GM19023 (cell line): ENCODE measurements around the gene KCTD20.

Experiments used
- ATAC-seq: cut with Tn5 transposase; IDR thresholded peaks from one replicate; pipeline ENCODE4 v1.9.1; 2021; ENCODE audit warnings: mild to moderate bottlenecking, moderate library complexity; ENCODE audit not compliant: unreplicated experiment

Gene KCTD20

DNA sequence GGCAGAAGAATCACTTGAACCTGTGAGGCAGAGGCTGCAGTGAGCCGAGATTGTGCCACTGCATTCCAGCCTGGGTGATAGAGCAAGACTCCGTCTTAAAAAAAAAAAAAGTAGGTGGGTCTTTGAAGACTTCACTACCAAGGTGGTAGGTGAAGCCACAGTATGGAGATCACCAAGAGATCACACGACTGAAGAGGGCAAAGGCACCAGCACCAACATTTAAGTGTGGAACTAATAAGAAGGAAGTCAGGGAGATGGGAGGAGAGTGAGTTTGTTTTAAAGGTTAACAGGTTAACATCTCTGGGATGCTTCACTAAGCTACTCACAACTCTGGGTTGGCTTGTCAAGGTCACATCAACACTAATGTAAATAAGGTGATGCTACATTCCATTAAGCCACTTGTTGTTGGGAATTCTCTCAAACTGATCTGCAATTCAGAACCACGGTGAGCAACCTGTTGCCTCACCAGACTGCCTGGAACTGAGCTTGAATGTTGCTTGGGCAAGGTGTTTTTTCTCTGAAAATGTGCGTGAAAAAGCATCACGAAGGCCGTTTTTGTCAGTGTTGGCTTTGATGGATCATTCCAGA lies 48.7 kb downstream of the KCTD20 start:
- ATAC-seq, result no peak

DNA sequence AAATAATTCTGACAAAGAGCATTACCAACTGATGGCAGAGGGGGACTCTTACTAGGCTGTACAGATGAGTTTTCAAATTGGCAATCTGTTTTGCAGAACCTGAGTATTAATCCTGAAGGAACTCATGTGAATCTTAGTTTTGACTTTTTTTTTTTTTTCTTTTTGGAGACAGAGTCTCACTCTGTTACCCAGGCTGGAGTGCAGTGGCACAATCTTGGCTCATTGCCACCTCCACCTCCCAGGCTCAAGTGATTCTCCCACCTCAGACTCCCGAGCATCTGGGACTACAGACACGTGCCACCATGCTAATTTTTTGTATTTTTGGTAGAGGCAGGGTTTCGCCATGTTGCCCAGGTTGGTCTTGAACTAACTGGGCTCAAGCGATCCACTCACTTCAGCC lies 49.3 kb downstream of the KCTD20 start:
- ATAC-seq, result no peak

DNA sequence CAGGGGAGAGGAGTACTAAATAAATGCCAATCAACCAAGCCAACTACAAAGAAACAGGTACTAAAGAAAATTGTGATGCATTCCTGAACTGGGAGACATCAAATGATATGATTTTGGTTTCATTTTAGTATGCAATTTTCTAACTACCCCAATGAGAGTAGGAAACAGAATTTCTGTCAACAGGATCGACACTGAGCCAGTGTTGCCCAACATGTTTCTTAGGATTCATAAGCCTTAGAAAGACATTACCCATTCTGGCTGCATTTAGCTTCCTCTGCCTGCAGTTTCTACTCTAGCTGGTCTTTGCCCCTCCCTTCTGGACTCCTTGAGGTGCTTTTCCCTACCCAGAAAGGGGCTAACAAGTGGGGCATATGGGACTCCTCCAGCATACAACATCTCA lies 49.8 kb downstream of the KCTD20 start:
- no peak for ATAC-seq

GRCh38 chr6:36493319-36493718 lies 50.5 kb downstream of the KCTD20 start:
- ATAC-seq, result no peak

GRCh38 chr6:36493859-36494258 lies 51.1 kb downstream of the KCTD20 start:
- no peak for ATAC-seq

DNA sequence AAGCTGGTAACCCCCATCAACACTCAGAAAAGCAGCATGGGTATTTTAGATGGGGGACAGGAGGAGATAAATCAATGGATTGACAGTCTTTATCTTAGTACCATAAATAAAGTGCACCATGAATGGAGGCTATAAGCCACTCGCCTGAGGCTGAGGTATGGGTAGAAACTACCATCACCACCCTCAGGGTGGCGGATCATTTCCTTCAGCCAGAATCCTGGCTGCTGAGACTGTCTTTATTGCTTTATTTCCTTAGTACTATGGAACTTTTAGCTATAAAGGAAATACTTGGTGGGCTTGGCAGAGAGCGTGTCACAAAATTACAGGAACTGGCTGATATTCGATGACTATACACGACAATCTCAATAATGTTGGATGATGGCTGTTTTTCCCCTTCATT lies 52.3 kb downstream of the KCTD20 start:
- ATAC-seq, result no peak

- no peak for ATAC-seq
Measured at GRCh38 chr6:36499918-36500317, 57.1 kb downstream of the KCTD20 start.

- ATAC-seq, result no peak
Measured at GRCh38 chr6:36501686-36502085, 58.9 kb downstream of the KCTD20 start.

- no peak for ATAC-seq
Measured at GRCh38 chr6:36504181-36504580, 61.4 kb downstream of the KCTD20 start.

GRCh38 chr6:36504982-36505381 lies 62.2 kb downstream of the KCTD20 start:
- ATAC-seq, result no peak

- no peak for ATAC-seq
Measured at GRCh38 chr6:36505744-36506534, 63.1 kb downstream of the KCTD20 start.

DNA sequence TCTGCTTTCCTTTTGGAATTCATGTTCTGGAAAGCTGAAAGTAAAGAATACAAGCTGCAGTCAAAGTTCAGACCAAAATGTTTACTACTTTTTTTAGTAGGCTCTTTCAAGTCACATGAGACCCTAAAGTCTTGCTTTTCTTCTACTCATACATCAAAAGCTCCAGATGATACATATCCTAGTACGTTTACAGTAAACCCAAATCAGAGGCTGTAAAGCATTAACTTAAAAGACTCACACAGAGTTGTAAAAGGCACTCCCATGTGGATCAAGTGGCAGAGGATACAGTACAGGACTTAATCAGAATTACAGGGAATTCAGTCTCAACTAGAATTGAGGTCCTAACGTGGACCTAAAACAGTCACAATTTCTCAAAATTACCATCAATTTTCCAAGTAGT lies 63.8 kb downstream of the KCTD20 start:
- no peak for ATAC-seq

GRCh38 chr6:36508532-36508931 lies 65.7 kb downstream of the KCTD20 start:
- ATAC-seq, result no peak

DNA sequence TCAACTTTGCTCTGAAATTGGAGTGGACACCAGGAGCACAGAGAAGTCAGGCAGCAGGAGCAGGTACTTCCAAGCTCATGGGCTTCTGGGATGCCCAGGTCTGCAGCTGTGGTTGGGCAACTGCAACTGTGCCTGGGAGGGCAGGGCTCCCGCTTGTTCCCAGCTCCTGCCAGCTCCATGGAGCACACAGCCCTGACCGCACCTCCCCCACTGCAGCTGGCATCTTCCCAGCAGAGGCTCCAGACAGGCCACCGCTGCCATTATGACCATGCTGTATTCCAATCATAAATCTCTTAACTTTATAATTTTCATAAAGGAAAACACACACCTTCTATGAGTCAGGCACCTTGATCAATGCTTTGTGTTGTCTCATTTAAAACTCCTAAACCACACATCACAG lies 67.6 kb downstream of the KCTD20 start:
- no peak for ATAC-seq

GRCh38 chr6:36514554-36515456 lies 72.0 kb downstream of the KCTD20 start:
- ATAC-seq, result no peak

DNA sequence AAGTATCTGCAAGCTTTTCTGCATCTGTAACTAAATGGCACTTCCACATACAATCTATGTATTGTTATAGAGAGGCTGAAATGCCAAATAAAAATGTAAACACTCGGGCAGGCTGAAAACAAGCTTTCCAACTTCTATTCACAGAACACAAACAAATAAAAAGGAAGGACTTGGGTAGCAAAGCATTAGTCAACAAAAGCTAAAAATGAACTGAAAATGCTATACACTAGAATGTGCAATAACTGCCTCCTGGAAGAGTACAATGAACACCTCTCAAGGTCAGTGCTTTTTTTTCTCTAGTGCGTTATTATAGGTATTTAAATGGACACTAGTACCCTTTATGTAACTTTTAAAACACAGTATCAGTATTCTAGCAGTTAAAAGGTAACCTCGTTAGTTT lies 73.0 kb downstream of the KCTD20 start:
- no peak for ATAC-seq

GRCh38 chr6:36516559-36516958 lies 73.8 kb downstream of the KCTD20 start:
- ATAC-seq, result no peak

- ATAC-seq, result no peak
Measured at GRCh38 chr6:36516988-36517387, 74.2 kb downstream of the KCTD20 start.

DNA sequence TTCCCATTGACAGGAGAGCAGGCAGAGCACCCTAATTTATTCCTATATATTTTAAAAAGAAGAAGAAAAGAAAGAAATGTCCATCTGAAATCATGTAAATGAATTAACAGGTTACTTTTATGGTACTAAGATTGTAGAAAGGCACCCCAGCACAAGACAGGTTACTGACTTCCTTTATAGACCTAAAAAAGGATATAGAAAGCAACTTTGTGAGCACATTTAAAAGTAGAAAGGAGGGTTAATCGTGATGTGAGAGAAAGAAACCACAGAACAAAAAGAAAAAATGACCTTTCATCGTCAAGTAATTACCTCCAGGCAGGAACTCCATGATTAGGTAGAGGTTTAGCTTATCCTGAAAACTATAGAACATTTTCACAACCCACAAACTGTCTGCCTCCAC lies 74.6 kb downstream of the KCTD20 start:
- ATAC-seq, result no peak

GRCh38 chr6:36519352-36519751 lies 76.6 kb downstream of the KCTD20 start:
- ATAC-seq, result no peak

- no peak for ATAC-seq
Measured at GRCh38 chr6:36523451-36523850, 80.7 kb downstream of the KCTD20 start.
